B cell (primary cell): ENCODE measurements around the gene CPEB3.

Experiments used
- EZH2 ChIP-seq: IDR thresholded peaks from 2 replicates; pipeline ENCODE4 v1.6.1; 2012; ENCODE audit warnings: borderline replicate concordance, low read depth, mild to moderate bottlenecking, moderate library complexity, low read length; ENCODE audit not compliant: insufficient read depth, poor library complexity, severe bottlenecking
- TF ChIP-seq, protein P1 (sequence below): fragments of 200-600 bp; IDR thresholded peaks from one replicate; pipeline ENCODE4 v1.8.0; 2022; ENCODE audit warnings: antibody characterized with exemption, mild to moderate bottlenecking

DNA sequence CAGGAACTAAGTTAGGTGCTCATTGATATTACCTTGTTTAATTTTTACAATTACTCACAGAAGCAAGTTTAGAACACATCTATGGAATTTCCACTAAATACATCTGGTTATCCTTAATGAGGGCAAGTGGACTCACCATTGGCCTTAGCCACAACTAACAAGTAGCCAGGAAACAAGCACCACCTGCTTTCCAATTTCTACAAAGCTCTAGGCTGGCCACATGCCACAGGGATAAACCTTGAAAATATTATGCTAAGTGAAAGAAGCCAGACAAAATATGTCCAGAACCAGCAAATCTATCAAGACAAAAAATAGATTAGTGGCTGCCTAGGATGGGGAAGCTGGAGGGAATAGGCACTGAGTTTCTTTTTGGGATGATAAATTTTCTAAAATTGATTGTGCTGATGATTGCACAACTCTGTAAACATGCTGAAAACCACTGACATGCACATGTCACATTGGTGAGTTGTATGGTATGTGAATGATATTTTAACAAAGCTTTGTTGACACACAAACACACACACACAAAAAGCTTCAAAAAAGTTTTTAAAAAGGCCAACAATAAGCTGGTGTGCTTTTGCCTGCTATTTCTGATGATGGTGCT lies 179.4 kb downstream of the CPEB3 start:
- TF ChIP-seq, protein P1, sequence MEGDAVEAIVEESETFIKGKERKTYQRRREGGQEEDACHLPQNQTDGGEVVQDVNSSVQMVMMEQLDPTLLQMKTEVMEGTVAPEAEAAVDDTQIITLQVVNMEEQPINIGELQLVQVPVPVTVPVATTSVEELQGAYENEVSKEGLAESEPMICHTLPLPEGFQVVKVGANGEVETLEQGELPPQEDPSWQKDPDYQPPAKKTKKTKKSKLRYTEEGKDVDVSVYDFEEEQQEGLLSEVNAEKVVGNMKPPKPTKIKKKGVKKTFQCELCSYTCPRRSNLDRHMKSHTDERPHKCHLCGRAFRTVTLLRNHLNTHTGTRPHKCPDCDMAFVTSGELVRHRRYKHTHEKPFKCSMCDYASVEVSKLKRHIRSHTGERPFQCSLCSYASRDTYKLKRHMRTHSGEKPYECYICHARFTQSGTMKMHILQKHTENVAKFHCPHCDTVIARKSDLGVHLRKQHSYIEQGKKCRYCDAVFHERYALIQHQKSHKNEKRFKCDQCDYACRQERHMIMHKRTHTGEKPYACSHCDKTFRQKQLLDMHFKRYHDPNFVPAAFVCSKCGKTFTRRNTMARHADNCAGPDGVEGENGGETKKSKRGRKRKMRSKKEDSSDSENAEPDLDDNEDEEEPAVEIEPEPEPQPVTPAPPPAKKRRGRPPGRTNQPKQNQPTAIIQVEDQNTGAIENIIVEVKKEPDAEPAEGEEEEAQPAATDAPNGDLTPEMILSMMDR = no peak
- no peak for TF ChIP-seq EZH2
